Karpas-422 (cell line): Measurements from ENCODE around the gene ADAMTSL2. TPM values are rescaled to one million over a fixed set of nuclear protein-coding genes. Genes with fewer than 3 reads are reported as not detected.

Source experiments
- DNase-seq: peaks from one replicate; pipeline ENCODE4 v3.0.0-alpha.2; 2015
- H2AFZ ChIP-seq: fragments of 200-600 bp; sonication (generic); 2 replicates; pipeline ENCODE4 v1.6.1; 2014; ENCODE audit warnings: antibody characterized with exemption, low read length, mixed read lengths
- H3K27ac ChIP-seq: fragments of 200-600 bp; sonication (generic); 2 replicates; pipeline ENCODE4 v1.5.1; 2014; ENCODE audit warnings: mild to moderate bottlenecking, low read length, moderate library complexity
- H3K27me3 ChIP-seq: fragments of 200-600 bp; sonication (generic); 2 replicates; pipeline ENCODE4 v1.6.1; 2014; ENCODE audit warnings: low read length, mixed read lengths
- H3K36me3 ChIP-seq: fragments of 200-600 bp; sonication (generic); 2 replicates; pipeline ENCODE4 v1.6.1; 2014; ENCODE audit warnings: low read length, mixed read lengths; ENCODE audit not compliant: insufficient read depth
- H3K4me1 ChIP-seq: fragments of 200-600 bp; sonication (generic); 2 replicates; pipeline ENCODE4 v1.6.1; 2014; ENCODE audit warnings: mild to moderate bottlenecking, low read length, mixed read lengths
- H3K4me2 ChIP-seq: fragments of 200-600 bp; sonication (generic); 2 replicates; pipeline ENCODE4 v1.6.1; 2014; ENCODE audit warnings: low read length, low read depth, mild to moderate bottlenecking; ENCODE audit not compliant: poor library complexity, severe bottlenecking
- H3K4me3 ChIP-seq: fragments of 200-600 bp; sonication (generic); 2 replicates; pipeline ENCODE4 v1.5.1; 2014; ENCODE audit warnings: mild to moderate bottlenecking, antibody characterized with exemption, low read length, mixed read lengths
- H3K79me2 ChIP-seq: fragments of 200-600 bp; sonication (generic); 2 replicates; pipeline ENCODE4 v1.6.1; 2014; ENCODE audit warnings: mild to moderate bottlenecking, low read length, mixed read lengths
- H3K9ac ChIP-seq: fragments of 200-600 bp; sonication (generic); 2 replicates; pipeline ENCODE4 v1.6.0; 2014; ENCODE audit warnings: low read length
- H3K9me2 ChIP-seq: fragments of 200-600 bp; sonication (generic), shearing (Covaris generic); replicated peaks from 2 replicates; pipeline ENCODE4 v1.6.0; 2014; ENCODE audit warnings: mild to moderate bottlenecking, low read length, moderate library complexity; ENCODE audit not compliant: insufficient read depth
- H3K9me3 ChIP-seq: fragments of 300-700, 200-600 bp; sonication (generic); 2 replicates; pipeline ENCODE4 v1.6.1; 2014; ENCODE audit warnings: low read length, mixed read lengths
- H4K20me1 ChIP-seq: fragments of 200-600 bp; sonication (generic); 2 replicates; pipeline ENCODE4 v1.6.1; 2014; ENCODE audit warnings: mild to moderate bottlenecking, antibody characterized with exemption, low read length, low read depth; ENCODE audit not compliant: insufficient read depth
- total RNA-seq: library from RNA; depleted of rRNA; stranded (reverse); fragments of >200 nt; shearing (Covaris generic); gene quantifications from 2 replicates; pipeline ENCODE4 v1.2.3, GENCODE V29; 2014; ENCODE audit warnings: low replicate concordance

The ADAMTSL2 gene
- total RNA-seq, 1 experiment from 2014 or later = not detected

GRCh38 chr9:133526721-133527321 lies 7.7 kb upstream of the ADAMTSL2 start:
- no peaks in the 10 kb centered on the region for H3K79me2 ChIP-seq
- no peaks in the 10 kb centered on the region for H3K36me3 ChIP-seq
- no peak overlapping the region for H3K4me2 ChIP-seq
- DNase-seq = no peak
- no peaks in the 10 kb centered on the region for H3K9me2 ChIP-seq
- no peak overlapping the region for H2AFZ ChIP-seq
- H3K4me1 ChIP-seq = no peaks in the 10 kb centered on the region
- H3K27me3 ChIP-seq = no peaks in the 10 kb centered on the region
- H4K20me1 ChIP-seq = no peaks in the 10 kb centered on the region; the same call in 1 of the 2 replicates
- H3K9ac ChIP-seq = no peak overlapping the region
- H3K4me3 ChIP-seq = no peak overlapping the region
- H3K27ac ChIP-seq = no peak overlapping the region
- no peaks in the 10 kb centered on the region for H3K9me3 ChIP-seq

GRCh38 chr9:133527444-133527920 lies 7.0 kb upstream of the ADAMTSL2 start:
- H3K9me2 ChIP-seq = no peaks in the 10 kb centered on the region
- no peaks in the 10 kb centered on the region for H3K4me1 ChIP-seq
- no peak overlapping the region for H2AFZ ChIP-seq
- no peaks in the 10 kb centered on the region for H3K27me3 ChIP-seq
- no peaks in the 10 kb centered on the region for H4K20me1 ChIP-seq
- no peak overlapping the region for H3K4me2 ChIP-seq
- H3K27ac ChIP-seq = no peak overlapping the region
- no peaks in the 10 kb centered on the region for H3K9me3 ChIP-seq
- no peak overlapping the region for H3K4me3 ChIP-seq
- H3K9ac ChIP-seq = no peak overlapping the region
- DNase-seq = no peak
- H3K36me3 ChIP-seq = no peaks in the 10 kb centered on the region
- no peaks in the 10 kb centered on the region for H3K79me2 ChIP-seq

- H3K27ac ChIP-seq = no peak overlapping the region
- H3K36me3 ChIP-seq = no peaks in the 10 kb centered on the region
- H4K20me1 ChIP-seq = no peaks in the 10 kb centered on the region
- H3K9ac ChIP-seq = no peak overlapping the region
- no peaks in the 10 kb centered on the region for H3K4me1 ChIP-seq
- no peaks in the 10 kb centered on the region for H3K9me2 ChIP-seq
- no peak overlapping the region for H3K4me2 ChIP-seq
- H3K79me2 ChIP-seq = no peaks in the 10 kb centered on the region
- no peaks in the 10 kb centered on the region for H3K27me3 ChIP-seq
- no peaks in the 10 kb centered on the region for H3K9me3 ChIP-seq
- no peak overlapping the region for H3K4me3 ChIP-seq
- DNase-seq = no peak
- H2AFZ ChIP-seq = no peak overlapping the region
Observed at GRCh38 chr9:133528001-133528875, 6.3 kb upstream of the ADAMTSL2 start.

GRCh38 chr9:133528876-133529241 lies 5.6 kb upstream of the ADAMTSL2 start:
- no peak for DNase-seq
- Histone ChIP-seq H3K4me1 (no peaks in the 10 kb centered on the region), H3K4me2 (no peak overlapping the region), H3K4me3 (no peak overlapping the region), H3K9me3 (no peaks in the 10 kb centered on the region), H3K9ac (no peak overlapping the region), H3K79me2 (no peaks in the 10 kb centered on the region), H2AFZ (no peak overlapping the region), H3K9me2 (no peaks in the 10 kb centered on the region), H3K27me3 (no peaks in the 10 kb centered on the region), H3K36me3 (no peaks in the 10 kb centered on the region), H4K20me1 (no peaks in the 10 kb centered on the region), H3K27ac (no peak overlapping the region)

- H3K9me3 ChIP-seq = no peaks in the 10 kb centered on the region
- H3K36me3 ChIP-seq = no peaks in the 10 kb centered on the region
- no peak overlapping the region for H3K4me3 ChIP-seq
- H3K4me1 ChIP-seq = no peaks in the 10 kb centered on the region
- no peak overlapping the region for H3K4me2 ChIP-seq
- H3K79me2 ChIP-seq = no peaks in the 10 kb centered on the region
- H3K9ac ChIP-seq = no peak overlapping the region
- H2AFZ ChIP-seq = no peak overlapping the region
- no peaks in the 10 kb centered on the region for H3K27me3 ChIP-seq
- no peaks in the 10 kb centered on the region for H3K9me2 ChIP-seq
- H3K27ac ChIP-seq = no peak overlapping the region
- no peaks in the 10 kb centered on the region for H4K20me1 ChIP-seq
- no peak for DNase-seq
Observed at GRCh38 chr9:133529457-133529856, 5.0 kb upstream of the ADAMTSL2 start.

- Histone ChIP-seq H2AFZ (no peak overlapping the region), H4K20me1 (no peaks in the 10 kb centered on the region), H3K4me2 (no peak overlapping the region), H3K9ac (no peak overlapping the region), H3K79me2 (no peaks in the 10 kb centered on the region), H3K9me2 (no peaks in the 10 kb centered on the region), H3K36me3 (no peaks in the 10 kb centered on the region), H3K9me3 (no peaks in the 10 kb centered on the region), H3K27me3 (no peaks in the 10 kb centered on the region), H3K4me3 (no peak overlapping the region), H3K27ac (no peak overlapping the region), H3K4me1 (no peaks in the 10 kb centered on the region)
- DNase-seq = no peak
Observed at GRCh38 chr9:133529874-133530273, 4.6 kb upstream of the ADAMTSL2 start.

- H3K27ac ChIP-seq = no peak overlapping the region
- no peaks in the 10 kb centered on the region for H3K27me3 ChIP-seq
- no peaks in the 10 kb centered on the region for H3K4me1 ChIP-seq
Observed at GRCh38 chr9:133531293-133531692, 3.2 kb upstream of the ADAMTSL2 start.

GRCh38 chr9:133532937-133533668 lies 1.4 kb upstream of the ADAMTSL2 start:
- H3K9me3 ChIP-seq = no peaks in the 10 kb centered on the region
- no peaks in the 10 kb centered on the region for H3K79me2 ChIP-seq
- no peak overlapping the region for H2AFZ ChIP-seq
- H3K27ac ChIP-seq = no peak overlapping the region
- H3K36me3 ChIP-seq = no peaks in the 10 kb centered on the region
- DNase-seq = peak; percentile 92
- H3K4me3 ChIP-seq = no peak overlapping the region
- no peaks in the 10 kb centered on the region for H3K9me2 ChIP-seq
- no peaks in the 10 kb centered on the region for H3K27me3 ChIP-seq
- no peak overlapping the region for H3K9ac ChIP-seq
- H3K4me1 ChIP-seq = no peaks in the 10 kb centered on the region
- H4K20me1 ChIP-seq = no peaks in the 10 kb centered on the region
- no peak overlapping the region for H3K4me2 ChIP-seq

More at GRCh38 chr9:133531293-133531692, 3.2 kb upstream of the ADAMTSL2 start:
- no peak overlapping the region for H3K4me2 ChIP-seq
- no peak overlapping the region for H2AFZ ChIP-seq
- H3K9ac ChIP-seq = no peak overlapping the region
- H3K4me3 ChIP-seq = no peak overlapping the region
- DNase-seq = no peak
- H3K9me3 ChIP-seq = no peaks in the 10 kb centered on the region
- no peaks in the 10 kb centered on the region for H3K9me2 ChIP-seq
- H3K36me3 ChIP-seq = no peaks in the 10 kb centered on the region
- no peaks in the 10 kb centered on the region for H4K20me1 ChIP-seq
- no peaks in the 10 kb centered on the region for H3K79me2 ChIP-seq
